Spinal cord (tissue), 10 donors: ENCODE measurements around the gene POP5. TPM values are rescaled to one million over a fixed set of nuclear protein-coding genes. Genes with fewer than 3 reads are reported as not detected.
"Not testable (repeated sequence)": the region's sequence is repeated elsewhere in the genome, so short reads cannot be mapped to it uniquely, and the experiment has no call there.

Experiments used
- DNase-seq, 6 donors: peaks; one replicate each; pipeline versions ENCODE4 v3.0.0 to v3.0.0-alpha.2; 2013 to 2015; ENCODE audit warnings: low spot score in 6 of 6, low read depth in 4 of 6
- H3K27ac ChIP-seq: one replicate; pipeline ENCODE4 v1.5.1; 2013; ENCODE audit warnings: low read depth, low read length, control low read depth
- H3K27me3 ChIP-seq: one replicate; pipeline ENCODE4 v1.6.1; 2013; ENCODE audit warnings: low read length; ENCODE audit not compliant: control insufficient read depth, insufficient read depth
- H3K36me3 ChIP-seq: one replicate; pipeline ENCODE4 v1.6.1; 2013; ENCODE audit warnings: low read length; ENCODE audit not compliant: control insufficient read depth, insufficient read depth
- H3K4me1 ChIP-seq: one replicate; pipeline ENCODE4 v1.6.1; 2013; ENCODE audit warnings: low read length; ENCODE audit not compliant: control insufficient read depth, insufficient read depth
- H3K4me3 ChIP-seq: one replicate; pipeline ENCODE4 v1.5.1; 2013; ENCODE audit warnings: low read depth, low read length, control low read depth
- H3K9me3 ChIP-seq: one replicate; pipeline ENCODE4 v1.6.1; 2013; ENCODE audit warnings: low read length; ENCODE audit not compliant: control insufficient read depth, insufficient read depth
- WGBS: methylation state at CpG from one replicate; pipeline ENCODE4 v1.1.5; 2013; ENCODE audit warnings: missing lambda C conversion rate; ENCODE audit not compliant: insufficient coverage; 5-methylcytosine and 5-hydroxymethylcytosine counted together
- polyA plus RNA-seq, 2 donors: library from polyadenylated mRNA; unstranded; fragments of 120-200 nt; gene quantifications; one replicate each; pipeline ENCODE4 v1.2.1, GENCODE V29; 2013; ENCODE audit not compliant: insufficient read length in 2 of 2
- total RNA-seq, 2 donors: library from RNA; depleted of rRNA in 1 of 2; stranded (reverse); fragments of 120-200 nt in 1 of 2; fragments of >200 nt in 1 of 2; gene quantifications; one replicate each; pipeline versions ENCODE4 v1.2.3 to v1.2.4, GENCODE V29; 2013 to 2014
- donor health status: healthy.

POP5 gene
- total and polyA plus RNA-seq, 4 donors = 24.1 to 61.5 (median 56.4) TPM

DNA sequence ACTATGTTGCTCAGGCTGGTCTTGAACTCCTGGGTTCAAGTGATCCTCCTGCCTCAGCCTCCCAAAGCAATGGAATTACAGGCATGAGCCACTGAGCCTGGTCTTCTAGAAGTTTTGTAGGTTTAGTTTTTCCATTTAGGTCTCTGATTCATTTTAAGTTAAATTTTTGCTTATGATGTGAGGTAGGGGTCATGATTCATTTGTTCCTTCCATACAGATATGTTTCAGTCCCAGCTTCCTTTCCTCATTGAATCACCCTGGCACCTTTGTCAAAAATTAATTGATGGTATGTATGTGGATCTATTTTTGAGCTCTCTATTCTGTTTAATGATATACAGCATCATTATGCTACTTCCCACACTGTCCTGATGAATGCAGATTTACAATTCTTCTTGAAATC lies 33.6 kb upstream of the POP5 start:
- Histone ChIP-seq H3K4me3 (no peak overlapping the region), H3K27me3 (peaks cover 2% of the 10 kb centered on the region), H3K36me3 (no peaks in the 10 kb centered on the region), H3K9me3 (no peaks in the 10 kb centered on the region), H3K4me1 (no peaks in the 10 kb centered on the region), H3K27ac (no peak overlapping the region)
- no peak for DNase-seq

- H3K4me1 ChIP-seq = not testable (repeated sequence)
- 71% methylated on average over 1 of the region's 1 CpG for WGBS
These were observed 30.3 kb upstream of the POP5 start for GRCh38 chr12:120611534-120611933.

GRCh38 chr12:120610560-120610959 lies 29.4 kb upstream of the POP5 start:
- DNase-seq = peak in 1 of 6 donors; percentile 3
- whole genome bisulfite sequencing = 63% methylated on average over 2 of the region's 4 CpGs
- no peak overlapping the region for H3K4me3 ChIP-seq
- H3K9me3 ChIP-seq = no peaks in the 10 kb centered on the region
- no peaks in the 10 kb centered on the region for H3K4me1 ChIP-seq
- H3K27me3 ChIP-seq = no peaks in the 10 kb centered on the region
- no peak overlapping the region for H3K27ac ChIP-seq
- no peaks in the 10 kb centered on the region for H3K36me3 ChIP-seq

More at GRCh38 chr12:120611534-120611933, 30.3 kb upstream of the POP5 start:
- H3K9me3 ChIP-seq, H3K27me3 ChIP-seq, H3K27ac ChIP-seq, H3K36me3 ChIP-seq, DNase-seq, H3K4me3 ChIP-seq: not testable (repeated sequence)

DNA sequence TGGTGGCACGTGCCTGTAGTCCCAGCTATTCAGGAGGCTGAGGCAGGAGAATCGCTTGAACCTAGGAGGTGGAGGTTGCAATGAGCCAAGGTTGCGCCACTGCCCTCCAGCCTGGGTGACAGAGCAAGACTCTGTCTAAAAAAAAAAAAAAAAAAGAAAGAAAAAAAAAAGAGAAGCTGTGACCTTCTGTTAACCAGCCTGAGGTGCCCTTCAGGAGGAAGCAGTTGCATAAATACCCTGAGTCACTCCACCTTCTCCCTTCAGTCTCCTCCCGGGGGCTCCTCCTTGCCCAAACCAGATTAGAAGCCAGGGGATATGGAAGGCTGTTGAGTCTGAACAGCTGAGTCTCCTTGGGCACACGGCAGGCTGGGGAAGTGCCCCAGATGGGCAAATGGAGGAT lies 21.2 kb upstream of the POP5 start:
- H3K27me3 ChIP-seq, H3K36me3 ChIP-seq, H3K4me3 ChIP-seq, H3K9me3 ChIP-seq, DNase-seq, H3K27ac ChIP-seq: not testable (repeated sequence)
- 85% methylated on average over 4 of the region's 5 CpGs for WGBS
- peaks cover 20% of the 10 kb centered on the region for H3K4me1 ChIP-seq

GRCh38 chr12:120599672-120600552 lies 18.7 kb upstream of the POP5 start:
- Histone ChIP-seq H3K9me3 (no peaks in the 10 kb centered on the region), H3K36me3 (no peaks in the 10 kb centered on the region), H3K4me3 (no peak overlapping the region), H3K27me3 (no peaks in the 10 kb centered on the region), H3K4me1 (peaks cover 20% of the 10 kb centered on the region), H3K27ac (no peak overlapping the region)
- WGBS = 53% methylated on average over 16 of the region's 23 CpGs
- DNase-seq = no peak

GRCh38 chr12:120598674-120599463 lies 17.7 kb upstream of the POP5 start:
- no peaks in the 10 kb centered on the region for H3K36me3 ChIP-seq
- H3K4me1 ChIP-seq = peaks cover 20% of the 10 kb centered on the region
- no peaks in the 10 kb centered on the region for H3K27me3 ChIP-seq
- no peak overlapping the region for H3K27ac ChIP-seq
- DNase-seq = no peak
- H3K4me3 ChIP-seq = no peak overlapping the region
- WGBS = 34% methylated on average over 10 of the region's 13 CpGs
- no peaks in the 10 kb centered on the region for H3K9me3 ChIP-seq

DNA sequence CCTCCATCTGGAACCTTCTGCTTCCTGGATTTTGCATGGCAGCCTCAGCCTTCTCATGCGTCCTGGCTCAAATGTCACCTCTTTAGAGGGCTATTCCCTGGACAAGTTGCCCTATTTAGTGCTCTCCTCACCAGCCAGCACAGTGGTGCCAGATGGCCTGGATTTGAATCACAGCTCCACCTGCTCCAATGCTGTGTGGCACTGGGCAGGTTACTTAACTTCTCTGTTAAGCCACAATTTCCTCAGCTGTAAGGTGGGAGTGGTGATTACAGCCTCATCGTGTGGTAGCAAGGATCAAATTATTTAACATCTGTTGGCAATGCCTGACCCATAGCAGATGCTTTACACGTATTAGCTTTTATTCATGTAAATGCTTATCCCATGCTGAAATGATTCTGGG lies 16.7 kb upstream of the POP5 start:
- H3K27me3 ChIP-seq = no peaks in the 10 kb centered on the region
- H3K36me3 ChIP-seq = no peaks in the 10 kb centered on the region
- DNase-seq = no peak
- H3K4me1 ChIP-seq = peaks cover 20% of the 10 kb centered on the region
- 89% methylated on average over 1 of the region's 3 CpGs for WGBS
- H3K4me3 ChIP-seq = no peak overlapping the region
- H3K9me3 ChIP-seq = no peaks in the 10 kb centered on the region
- H3K27ac ChIP-seq = no peak overlapping the region

GRCh38 chr12:120596901-120597300 lies 15.7 kb upstream of the POP5 start:
- whole genome bisulfite sequencing = 80% methylated on average over 1 of the region's 3 CpGs
- no peak overlapping the region for H3K4me3 ChIP-seq
- no peak for DNase-seq
- H3K4me1 ChIP-seq = peaks cover 20% of the 10 kb centered on the region
- H3K9me3 ChIP-seq = no peaks in the 10 kb centered on the region
- H3K27ac ChIP-seq = no peak overlapping the region
- H3K27me3 ChIP-seq = no peaks in the 10 kb centered on the region
- no peaks in the 10 kb centered on the region for H3K36me3 ChIP-seq

DNA sequence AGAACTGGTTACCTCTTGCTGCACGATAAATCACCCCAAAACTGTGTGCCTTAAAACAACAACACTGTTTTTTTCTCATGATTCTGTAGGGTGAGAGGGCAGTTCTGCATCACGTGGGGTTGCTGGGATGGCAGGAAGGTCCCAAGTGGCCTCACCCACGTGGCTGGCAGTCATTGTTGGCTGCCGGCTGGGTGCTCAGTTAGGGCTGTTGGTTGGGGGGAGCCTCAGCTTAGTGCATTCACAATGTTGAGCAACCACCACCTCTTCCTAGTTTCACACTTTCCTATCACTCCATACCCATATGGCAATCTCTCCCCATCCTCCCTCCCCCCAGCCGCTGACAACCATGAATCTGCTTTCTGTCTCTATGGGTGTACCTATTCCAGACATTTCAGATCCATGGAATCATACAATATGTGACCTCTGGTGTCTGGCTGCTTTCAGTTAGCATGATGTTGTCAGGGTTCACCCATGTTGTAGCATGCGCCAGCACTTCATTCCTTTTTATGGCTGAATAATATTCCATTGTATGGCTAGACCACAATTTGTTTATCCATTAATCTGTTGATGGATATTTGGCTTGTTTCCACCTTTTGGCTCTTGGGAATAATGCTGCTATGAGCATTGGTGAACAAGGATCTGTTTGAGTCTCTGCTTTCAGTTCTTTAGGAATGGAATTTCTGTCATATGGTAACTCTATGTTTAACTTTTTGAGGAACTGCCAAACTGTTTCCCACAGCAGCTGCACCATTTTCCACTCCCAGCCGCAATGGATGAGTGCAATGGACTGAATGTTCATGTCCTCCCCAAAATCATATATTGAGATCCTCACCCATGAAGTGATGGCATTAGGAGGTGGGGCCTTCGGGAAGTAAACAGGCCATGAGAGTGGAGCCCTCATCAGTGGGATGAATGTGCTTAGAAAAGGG lies 11.2 kb upstream of the POP5 start:
- H3K4me3 ChIP-seq = no peak overlapping the region
- no peaks in the 10 kb centered on the region for H3K27me3 ChIP-seq
- no peak overlapping the region for H3K27ac ChIP-seq
- H3K36me3 ChIP-seq = no peaks in the 10 kb centered on the region
- H3K4me1 ChIP-seq = peaks cover 5% of the 10 kb centered on the region
- no peak for DNase-seq
- 53% methylated on average over 2 of the region's 8 CpGs for WGBS
- H3K9me3 ChIP-seq = no peaks in the 10 kb centered on the region
